Hematopoietic multipotent progenitor cell treated with erythropoietin and hydrocortisone succinate and interleukin-3 and kit ligand, for 8 days (in vitro differentiated cells): Measurements from ENCODE around the gene SLC6A1.
A peak's percentile ranks its signal among the peaks of the same experiment; 100 is the strongest.

Experiments used
- DNase-seq: peaks from one replicate; pipeline ENCODE4 v3.0.0-alpha.2; 2015

SLC6A1 gene

DNA sequence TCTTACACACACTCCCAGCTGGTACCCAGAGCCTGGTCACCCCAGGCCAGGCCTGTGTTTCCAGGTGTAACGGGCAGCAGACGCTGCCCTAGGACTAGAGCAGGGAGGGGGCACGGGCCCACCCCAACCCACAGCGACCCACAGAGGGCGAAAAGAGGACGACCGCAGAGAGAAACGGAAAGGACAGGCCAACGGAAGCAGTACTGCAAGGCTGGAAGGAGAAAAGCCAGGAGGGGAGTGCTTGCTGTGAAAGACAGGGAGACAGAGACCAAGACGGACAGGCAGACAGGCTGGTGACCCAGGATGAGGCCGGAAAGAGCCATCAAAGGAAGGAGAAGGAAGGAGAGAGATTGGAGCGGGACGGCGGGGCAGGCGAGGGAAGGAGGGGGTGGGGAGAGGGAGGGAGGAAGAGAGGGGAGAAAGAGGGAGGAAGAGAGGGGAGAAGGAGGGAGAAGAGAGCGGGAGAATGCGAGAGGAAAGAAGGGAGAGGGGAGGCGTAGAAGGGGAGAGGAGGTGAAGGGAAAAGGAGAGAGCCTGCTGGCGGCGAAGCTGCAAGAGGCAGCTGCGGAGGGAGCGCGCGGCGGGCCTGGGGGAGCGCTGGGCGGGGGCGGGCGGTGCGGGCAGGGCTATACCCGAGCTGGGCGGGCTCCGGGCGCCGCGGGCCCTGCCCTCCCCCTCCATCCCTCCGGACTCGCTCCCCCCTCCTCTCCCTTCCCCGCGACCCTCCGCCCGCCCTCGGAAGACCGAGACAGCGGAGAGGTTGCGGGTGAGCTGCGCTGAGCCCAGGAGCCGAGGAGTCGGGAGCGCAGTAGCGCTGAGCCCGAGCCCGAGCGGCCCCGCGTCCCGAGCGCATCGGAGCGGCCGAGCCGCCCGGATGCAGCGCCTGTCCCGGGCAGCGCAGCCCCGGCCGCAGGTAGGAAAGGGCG is at the start of gene SLC6A1:
TSS of gene SLC6A1 (plus strand) at position 732 of the 926 bp plus-strand sequence. CDS start 24,464 bp downstream, outside the sequence.
- no peak for DNase-seq

- DNase-seq: no peak
Observed at GRCh38 chr3:10944866-10945265, 47.7 kb upstream of the SLC6A1 start.

GRCh38 chr3:10945683-10946287 is 46.8 kb upstream of the SLC6A1 start:
- peak; percentile 58 for DNase-seq

DNA sequence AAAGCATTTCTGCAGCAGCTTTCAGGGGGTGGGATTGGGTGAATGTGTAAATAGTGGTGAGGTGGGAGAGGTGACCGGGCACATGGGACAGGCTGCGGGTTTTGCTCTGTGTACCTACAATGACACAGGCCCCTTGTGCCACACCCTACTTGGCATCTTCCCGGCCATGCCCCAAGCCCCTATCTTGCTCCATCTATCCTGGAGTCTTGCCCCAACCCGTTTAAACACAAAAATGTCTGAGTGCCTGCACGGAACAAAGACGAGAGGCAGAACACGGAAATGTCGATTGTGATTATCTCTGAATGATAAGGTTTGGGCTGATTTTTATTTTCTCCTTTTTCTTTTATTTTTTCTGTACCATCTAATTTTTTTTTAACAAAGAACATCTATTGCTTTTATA is 46.0 kb upstream of the SLC6A1 start:
- DNase-seq: no peak

DNA sequence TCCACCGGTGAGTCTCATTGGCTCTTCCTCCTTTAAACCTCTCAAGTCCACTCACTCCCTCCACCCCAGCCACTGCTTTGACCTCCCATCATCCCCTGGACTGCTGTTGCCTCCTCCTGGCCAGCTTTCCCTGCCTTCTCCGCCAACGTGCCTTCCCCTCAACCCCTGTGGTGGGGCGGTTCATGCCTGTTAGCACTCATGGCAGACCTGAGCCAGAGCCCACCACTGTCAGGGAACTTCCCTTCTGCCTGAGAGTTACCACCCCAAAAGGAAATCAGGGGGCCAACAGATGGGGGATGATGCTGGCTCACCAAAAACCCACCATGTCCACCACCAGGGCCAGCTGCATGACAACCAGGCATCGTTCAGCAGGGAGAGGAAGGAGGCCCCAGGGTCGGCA is 44.2 kb upstream of the SLC6A1 start:
- no peak for DNase-seq

GRCh38 chr3:10949197-10949596 is 43.4 kb upstream of the SLC6A1 start:
- DNase-seq: no peak

DNA sequence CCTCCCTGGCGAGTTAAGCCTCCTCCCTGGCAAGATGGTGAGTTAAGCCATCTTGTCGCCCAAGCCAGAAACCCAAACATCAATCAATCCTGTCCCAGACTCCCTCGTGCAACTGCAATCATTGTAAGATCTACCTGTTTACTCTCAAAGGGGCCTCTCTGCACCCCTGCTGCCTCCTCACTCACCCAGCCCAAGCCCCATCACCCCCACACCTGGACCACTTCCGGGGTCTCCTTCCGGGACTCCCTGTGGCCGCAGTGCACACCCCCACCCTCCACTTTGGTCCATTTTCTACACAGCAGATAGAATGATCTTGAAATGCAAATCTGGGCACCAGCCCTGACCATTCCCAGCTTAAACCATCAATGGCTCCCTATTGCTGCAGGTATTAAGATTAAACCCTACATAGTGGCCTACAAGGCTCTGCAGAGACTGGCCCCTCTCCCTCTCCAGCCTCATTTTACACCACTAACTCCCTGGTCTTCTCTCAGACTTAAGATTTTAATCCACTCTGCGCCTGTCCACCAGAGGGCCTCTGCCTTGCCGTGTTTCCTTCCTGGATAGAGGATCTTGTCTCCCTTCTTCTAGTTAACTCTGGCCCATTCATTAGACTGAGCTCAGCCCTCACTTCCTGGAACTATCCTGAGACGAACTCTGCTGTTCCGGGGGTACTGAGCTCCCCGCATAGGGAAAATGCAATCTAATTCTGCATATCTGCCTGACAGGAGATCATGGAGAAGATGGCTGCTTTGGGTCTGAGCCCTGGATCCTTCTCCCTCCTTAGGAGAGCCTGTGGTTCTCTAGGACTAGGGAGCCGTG is 41.9 kb upstream of the SLC6A1 start:
- peak; percentile 44 for DNase-seq

DNA sequence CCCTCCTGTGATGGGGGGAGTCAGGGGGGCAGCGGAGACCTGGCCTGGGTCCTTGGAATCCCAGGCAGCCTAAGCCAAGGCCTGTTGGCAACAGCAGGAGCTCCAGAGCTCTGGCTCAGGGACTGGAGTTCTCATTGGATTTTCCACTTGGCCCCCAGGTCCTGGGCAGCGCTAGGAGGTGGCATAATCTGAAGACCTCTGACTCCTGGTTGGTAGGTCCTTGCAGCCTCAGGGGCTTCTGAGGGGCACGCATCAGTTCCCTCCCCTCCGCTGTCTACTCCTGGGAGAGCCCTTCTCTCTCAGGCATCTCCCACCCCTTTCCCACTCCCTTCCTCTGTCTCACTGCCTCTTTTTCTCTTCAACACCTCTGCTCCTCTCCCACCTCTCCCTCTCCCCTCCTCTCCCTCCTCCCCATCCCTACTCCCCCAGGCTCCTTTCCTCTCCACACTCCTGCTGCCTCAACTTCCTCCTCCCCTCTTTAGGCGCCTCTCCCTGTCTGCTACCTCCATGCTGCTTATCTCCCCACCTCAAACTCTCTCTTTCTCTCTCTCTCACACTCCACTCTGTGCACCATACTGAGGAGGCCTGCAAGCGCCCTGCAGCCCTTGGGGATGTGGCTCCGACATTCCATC is 41.1 kb upstream of the SLC6A1 start:
- DNase-seq: no peak

DNA sequence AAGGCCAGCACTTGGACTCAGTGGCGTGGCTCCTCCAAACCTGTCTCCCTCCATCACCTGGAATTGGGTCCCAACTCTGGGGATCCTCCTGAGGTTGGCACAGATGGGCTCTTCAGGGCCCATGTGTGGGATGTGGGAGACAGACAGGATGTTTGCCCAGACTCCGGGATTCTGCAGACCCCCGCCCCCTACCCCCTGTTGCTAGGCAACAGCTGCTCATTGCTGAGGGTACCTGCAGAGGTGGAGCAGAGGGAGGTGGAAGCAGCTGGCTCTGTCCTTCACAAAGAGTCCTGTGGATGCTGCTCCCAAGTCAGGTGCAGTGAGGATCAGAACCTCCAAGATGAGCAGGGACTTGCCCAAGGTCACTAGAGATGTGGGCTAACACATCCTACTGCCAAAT is 40.0 kb upstream of the SLC6A1 start:
- no peak for DNase-seq

DNA sequence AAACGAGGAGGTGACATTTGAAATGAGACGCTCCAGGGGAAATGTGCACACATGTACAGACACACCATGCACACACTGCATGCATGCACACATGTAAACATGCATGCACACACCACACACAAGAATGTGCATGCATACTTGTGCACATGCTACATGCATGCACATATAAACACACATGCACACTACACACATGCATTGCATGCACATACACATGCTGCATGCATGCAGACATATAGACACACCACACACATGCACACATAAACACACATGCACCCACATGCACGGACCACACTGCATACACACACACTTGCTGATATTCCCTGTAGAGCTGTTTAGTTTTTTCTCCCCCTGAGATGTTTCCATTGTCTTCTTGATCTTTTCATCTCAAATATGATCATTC is 37.8 kb upstream of the SLC6A1 start:
- no peak for DNase-seq

GRCh38 chr3:10955711-10956453 is 36.7 kb upstream of the SLC6A1 start:
- no peak for DNase-seq

GRCh38 chr3:10956531-10956930 is 36.0 kb upstream of the SLC6A1 start:
- DNase-seq: no peak

- no peak for DNase-seq
Observed at GRCh38 chr3:10956986-10957385, 35.6 kb upstream of the SLC6A1 start.

DNA sequence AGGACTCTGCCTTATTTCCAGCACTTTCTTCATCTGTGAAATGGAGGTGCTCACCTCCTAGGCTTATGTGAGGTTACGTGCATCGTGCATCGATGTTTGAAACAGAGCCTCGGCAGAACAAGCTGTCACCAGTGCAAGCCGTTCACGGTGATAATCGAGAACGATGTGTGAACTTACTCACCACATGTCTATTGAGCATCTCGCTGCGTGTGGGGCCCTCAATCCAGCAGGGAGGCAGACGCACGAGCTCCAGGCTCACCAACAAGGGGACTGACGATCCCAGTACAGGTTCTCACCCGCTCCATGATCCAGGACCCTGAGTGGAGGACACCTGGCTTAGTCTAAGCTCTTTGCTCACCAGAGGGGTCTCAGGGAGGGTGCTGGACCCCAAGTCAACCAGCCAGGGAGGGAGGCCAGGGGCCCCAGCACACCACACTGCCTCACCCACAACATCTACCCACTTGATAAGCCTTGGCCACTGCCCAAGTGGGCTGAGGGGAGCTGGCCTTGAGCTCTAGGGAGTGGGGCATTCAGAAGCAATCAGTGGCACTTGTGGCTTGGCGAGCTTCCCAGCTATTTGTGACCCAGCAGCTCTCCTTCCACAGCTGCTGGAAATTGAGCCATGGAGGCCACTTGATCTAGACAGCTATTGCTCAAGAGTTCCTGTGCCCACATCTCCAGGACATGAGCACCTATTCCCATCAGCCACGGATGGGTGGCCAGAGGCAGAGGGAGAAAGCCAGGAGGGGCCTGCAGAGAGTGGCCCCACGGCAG is 34.4 kb upstream of the SLC6A1 start:
- peak; percentile 88 for DNase-seq

DNA sequence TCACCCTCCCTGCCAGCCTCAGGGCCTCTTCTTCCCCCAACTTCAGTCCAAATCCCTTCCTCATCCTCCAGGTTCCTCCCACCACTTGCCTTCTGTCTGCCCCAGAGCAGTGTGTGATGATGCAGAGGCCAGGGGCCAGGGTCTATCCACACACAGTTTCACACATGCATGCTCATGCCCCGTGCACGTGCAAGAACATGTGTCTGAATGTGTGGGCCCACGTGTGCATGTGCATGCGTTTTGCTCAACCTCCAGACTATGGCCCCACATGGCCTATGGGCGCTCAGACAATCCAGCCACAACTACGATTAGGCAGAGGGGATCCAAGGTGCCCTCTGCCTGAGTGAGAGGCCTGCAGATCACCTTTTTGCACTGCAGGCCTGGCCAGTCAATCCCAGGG is 32.3 kb upstream of the SLC6A1 start:
- DNase-seq: no peak

- DNase-seq: no peak
Observed at GRCh38 chr3:10961921-10962320, 30.6 kb upstream of the SLC6A1 start.

- no peak for DNase-seq
Observed at GRCh38 chr3:10962481-10963036, 30.0 kb upstream of the SLC6A1 start.

- peak; percentile 44 for DNase-seq
Observed at GRCh38 chr3:10964537-10965167, 27.9 kb upstream of the SLC6A1 start.

DNA sequence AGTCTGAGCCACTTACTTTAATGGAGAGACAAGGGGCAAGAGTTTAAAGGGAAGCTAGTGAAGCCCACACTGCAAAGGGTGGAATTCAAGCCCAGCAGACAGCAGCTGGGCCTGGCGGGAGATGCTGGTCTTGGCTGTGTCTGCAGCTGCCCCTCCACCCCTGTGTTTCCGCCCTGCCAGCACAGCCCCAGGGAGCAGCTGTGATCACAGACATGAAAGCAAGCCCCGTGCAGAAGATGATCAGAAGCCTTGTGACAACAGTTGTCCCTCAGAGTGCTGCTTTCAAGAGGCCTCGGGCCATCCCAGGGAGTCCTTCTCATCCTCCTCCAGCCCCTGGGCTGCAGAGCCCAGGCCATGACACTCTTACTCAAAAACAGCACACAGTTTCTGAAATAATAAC is 24.1 kb upstream of the SLC6A1 start:
- DNase-seq: no peak

DNA sequence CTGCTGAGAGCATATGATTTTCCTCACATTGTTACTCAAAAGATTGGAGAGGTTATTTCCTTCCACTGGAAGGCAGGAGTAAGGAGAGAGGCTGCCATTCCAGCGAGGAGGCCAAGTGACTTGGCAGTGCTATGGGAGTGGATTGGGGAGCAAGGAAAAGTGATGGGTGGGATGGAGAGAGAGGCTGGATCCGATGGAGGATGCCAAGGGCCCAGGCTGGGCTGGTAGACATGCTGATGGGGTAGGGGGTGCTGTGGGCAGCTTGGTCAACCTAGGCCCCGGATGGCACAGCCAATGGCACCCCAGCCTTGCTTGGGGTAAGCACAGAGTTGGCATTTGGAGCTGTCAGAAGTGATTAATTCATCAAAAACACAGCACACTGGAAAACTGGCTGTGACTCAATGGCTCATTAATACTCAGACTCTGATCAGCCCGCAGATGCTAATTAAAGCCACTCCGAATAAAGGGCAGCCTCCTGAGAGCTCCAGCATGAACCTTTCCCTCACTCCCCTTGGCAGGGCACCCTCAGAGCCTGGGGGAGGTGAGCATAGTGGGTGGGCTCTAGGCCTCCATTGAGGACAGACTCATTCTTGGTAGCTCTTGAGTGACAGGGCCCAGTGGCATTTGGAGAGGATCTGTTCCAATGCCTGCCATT is 22.1 kb upstream of the SLC6A1 start:
- no peak for DNase-seq
